ENCODE data around the gene RFPL4A.

RFPL4A gene

DNA sequence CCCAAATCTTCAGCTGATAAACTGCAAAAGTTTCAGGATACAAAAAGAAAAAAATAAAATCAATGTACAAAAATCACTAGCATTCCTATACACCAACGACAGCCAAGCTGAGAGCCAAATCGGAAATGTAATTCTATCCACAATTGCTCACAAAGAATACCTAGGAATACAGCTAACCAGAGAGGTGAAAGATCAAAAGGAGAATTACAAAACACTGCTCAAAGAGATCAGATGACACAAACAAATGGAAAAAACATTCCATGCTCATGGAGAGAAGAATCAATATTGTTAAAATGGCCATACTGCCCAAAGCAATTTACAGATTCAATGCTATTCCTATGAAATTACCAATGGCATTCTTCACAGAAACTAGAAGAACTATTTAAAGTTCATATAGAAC, 43.4 kb downstream of the RFPL4A start:
- no peak for DNase-seq (ENCODE audit: low read depth)

DNA sequence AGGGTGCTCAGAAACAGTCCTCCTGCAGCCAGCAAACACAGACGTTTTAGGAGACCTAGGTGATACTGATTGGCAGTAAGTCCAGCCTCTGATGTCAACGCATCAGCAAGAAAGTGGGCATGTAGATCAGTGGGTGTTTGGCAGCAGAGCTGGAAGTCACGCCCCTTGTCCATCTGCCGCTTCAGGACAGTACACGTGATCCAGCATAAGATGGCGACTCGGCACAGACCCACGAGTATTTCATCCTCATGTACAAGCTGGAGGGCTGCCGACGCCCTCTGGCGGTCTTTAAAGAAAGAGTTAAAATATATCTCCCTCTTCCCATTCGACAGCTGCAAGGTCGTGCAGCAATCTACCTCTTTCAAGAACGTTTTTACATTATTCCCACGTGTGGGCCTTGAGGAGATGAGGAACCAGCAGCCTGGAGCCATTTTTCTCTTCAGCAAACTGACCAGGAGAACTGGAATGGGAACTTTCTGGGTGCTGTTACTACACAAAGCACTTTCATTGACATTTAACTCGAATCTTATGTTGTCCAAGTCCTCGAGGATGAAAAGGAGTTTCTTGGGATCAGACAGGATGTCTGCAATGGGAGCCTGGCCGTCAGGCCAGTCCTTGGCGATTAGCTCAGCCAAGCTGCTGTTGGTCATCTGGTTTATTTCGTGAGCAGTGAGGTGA, 50.6 kb downstream of the RFPL4A start:
- DNase-seq (ENCODE audit: low read depth): no peak

GRCh38 chr19:55811340-55811739, 52.4 kb downstream of the RFPL4A start:
- no peak for DNase-seq (ENCODE audit: low read depth)

DNA sequence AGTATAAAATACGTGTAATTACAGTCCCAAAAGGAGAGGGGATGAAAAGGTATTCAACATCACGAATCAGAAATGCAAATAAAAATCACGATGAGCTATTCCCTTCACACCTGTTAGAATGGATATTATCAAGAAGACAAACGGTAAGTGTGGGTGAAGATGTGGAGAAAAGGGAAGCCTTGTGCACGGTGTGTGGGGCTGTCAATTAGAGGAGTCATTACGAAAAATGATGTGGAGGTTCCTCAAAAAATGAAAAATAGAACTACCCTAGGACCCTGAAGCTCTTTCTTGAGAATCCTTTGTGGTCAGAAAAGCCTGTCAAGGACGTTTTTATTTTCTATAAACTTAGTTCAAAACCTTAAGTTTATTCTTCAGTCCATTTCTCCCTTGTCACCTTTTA, 53.6 kb downstream of the RFPL4A start:
- DNase-seq (ENCODE audit: low read depth): no peak
